WTC11 (cell line): ENCODE data around the gene FASTKD3. TPM values are rescaled to one million over a fixed set of nuclear protein-coding genes. Genes with fewer than 3 reads are reported as not detected.

Experiments
- ATF3 ChIP-seq: sonication (generic); formaldehyde crosslinking; conservative IDR thresholded peaks from 2 replicates; pipeline ENCODE4 v1.8.1; 2022; ENCODE audit warnings: mild to moderate bottlenecking, missing genetic modification reagents
- CDX4 ChIP-seq: fragments of 250-450 bp; sonication (Bioruptor Pico); IDR thresholded peaks from 2 replicates; pipeline ENCODE4 v1.9.0; 2021; ENCODE audit warnings: moderate library complexity, mild to moderate bottlenecking, inconsistent platforms, borderline replicate concordance
- E2F5 ChIP-seq: sonication (generic); formaldehyde crosslinking; IDR thresholded peaks from 2 replicates; pipeline ENCODE4 v1.8.1; 2022; ENCODE audit warnings: mild to moderate bottlenecking, moderate library complexity, missing genetic modification reagents
- FOXK1 ChIP-seq: sonication (generic); formaldehyde crosslinking; IDR thresholded peaks from 2 replicates; pipeline ENCODE4 v1.8.0; 2022; ENCODE audit warnings: mild to moderate bottlenecking, moderate library complexity, missing genetic modification reagents
- FOXP1 ChIP-seq: sonication (generic); formaldehyde crosslinking; IDR thresholded peaks from 2 replicates; pipeline ENCODE4 v1.8.0; 2022; ENCODE audit warnings: missing genetic modification reagents, mild to moderate bottlenecking, moderate library complexity, borderline replicate concordance
- GRHL2 ChIP-seq: fragments of 250-450 bp; sonication (Bioruptor Pico); IDR thresholded peaks from 2 replicates; pipeline ENCODE4 v1.8.0; 2022; ENCODE audit warnings: mild to moderate bottlenecking, moderate library complexity; ENCODE audit not compliant: insufficient replicate concordance, severe bottlenecking
- GTF2I ChIP-seq: fragments of 250-450 bp; sonication (Bioruptor Pico); conservative IDR thresholded peaks from 2 replicates; pipeline ENCODE4 v1.4.0; 2021; ENCODE audit warnings: mild to moderate bottlenecking
- HMGA2 ChIP-seq: fragments of 250-450 bp; sonication (Bioruptor Pico); IDR thresholded peaks from 2 replicates; pipeline ENCODE4 v1.4.0; 2021; ENCODE audit warnings: mild to moderate bottlenecking, moderate library complexity
- KAT7 ChIP-seq: sonication (generic); formaldehyde crosslinking; IDR thresholded peaks from 2 replicates; pipeline ENCODE4 v1.8.1; 2023; ENCODE audit warnings: missing genetic modification reagents, mild to moderate bottlenecking, borderline replicate concordance
- MXD4 ChIP-seq: fragments of 250-450 bp; sonication (Bioruptor Pico); IDR thresholded peaks from 2 replicates; pipeline ENCODE4 v1.8.0; 2021; ENCODE audit warnings: mild to moderate bottlenecking, moderate library complexity, borderline replicate concordance
- NFATC4 ChIP-seq: fragments of 250-450 bp; sonication (Bioruptor Pico); IDR thresholded peaks from 2 replicates; pipeline ENCODE4 v1.9.0; 2021; ENCODE audit warnings: mild to moderate bottlenecking
- NFE2L1 ChIP-seq: sonication (generic); formaldehyde crosslinking; IDR thresholded peaks from 2 replicates; pipeline ENCODE4 v1.8.1; 2023; ENCODE audit warnings: missing genetic modification reagents
- RORB ChIP-seq: fragments of 250-450 bp; sonication (Bioruptor Pico); IDR thresholded peaks from 2 replicates; pipeline ENCODE4 v1.9.0; 2021; ENCODE audit warnings: mild to moderate bottlenecking
- SOX15 ChIP-seq: fragments of 250-450 bp; sonication (Bioruptor Pico); IDR thresholded peaks from 2 replicates; pipeline ENCODE4 v1.9.0; 2021; ENCODE audit warnings: mild to moderate bottlenecking
- ZNF138 ChIP-seq: sonication (generic); formaldehyde crosslinking; conservative IDR thresholded peaks from 2 replicates; pipeline ENCODE4 v1.8.1; 2022; ENCODE audit warnings: mild to moderate bottlenecking, moderate library complexity, missing genetic modification reagents
- ZNF317 ChIP-seq: sonication (generic); formaldehyde crosslinking; IDR thresholded peaks from 2 replicates; pipeline ENCODE4 v1.8.1; 2023; ENCODE audit warnings: low read depth, mild to moderate bottlenecking, moderate library complexity, missing genetic modification reagents, borderline replicate concordance
- ZNF396 ChIP-seq: fragments of 250-450 bp; sonication (Bioruptor Pico); IDR thresholded peaks from 2 replicates; pipeline ENCODE4 v1.8.0; 2021; ENCODE audit warnings: mild to moderate bottlenecking, moderate library complexity, borderline replicate concordance
- total RNA-seq: library from RNA; stranded (reverse); gene quantifications from 3 replicates; pipeline ENCODE4 v1.2.3, GENCODE V29; 2021
- TF ChIP-seq, protein P1 (sequence below): fragments of 250-450 bp; sonication (Bioruptor Pico); IDR thresholded peaks from 2 replicates; pipeline ENCODE4 v1.8.0; 2021; ENCODE audit warnings: mild to moderate bottlenecking
- TF ChIP-seq, protein P2 (sequence below): sonication (generic); formaldehyde crosslinking; IDR thresholded peaks from 2 replicates; pipeline ENCODE4 v1.8.1; 2022; ENCODE audit warnings: low read depth, mild to moderate bottlenecking, moderate library complexity, missing genetic modification reagents, borderline replicate concordance
- TF ChIP-seq, protein P3 (sequence below): fragments of 250-450 bp; sonication (Bioruptor Pico); conservative IDR thresholded peaks from 2 replicates; pipeline ENCODE4 v1.9.0; 2021; ENCODE audit warnings: mild to moderate bottlenecking
- TF ChIP-seq, protein P4 (sequence below): sonication (generic); formaldehyde crosslinking; IDR thresholded peaks from 2 replicates; pipeline ENCODE4 v1.8.0; 2022; ENCODE audit warnings: mild to moderate bottlenecking, missing genetic modification reagents
- TF ChIP-seq, protein P5 (sequence below): sonication (generic); formaldehyde crosslinking; IDR thresholded peaks from 2 replicates; pipeline ENCODE4 v1.8.0; 2022; ENCODE audit warnings: mild to moderate bottlenecking, missing genetic modification reagents
- TF ChIP-seq, protein P6 (sequence below): sonication (generic); formaldehyde crosslinking; IDR thresholded peaks from 2 replicates; pipeline ENCODE4 v1.8.1; 2023; ENCODE audit warnings: mild to moderate bottlenecking, missing genetic modification reagents, moderate library complexity
- TF ChIP-seq, protein P7 (sequence below): sonication (generic); formaldehyde crosslinking; IDR thresholded peaks from 2 replicates; pipeline ENCODE4 v1.8.1; 2022; ENCODE audit warnings: missing genetic modification reagents, borderline replicate concordance
- TF ChIP-seq, protein P8 (sequence below): sonication (generic); formaldehyde crosslinking; IDR thresholded peaks from 2 replicates; pipeline ENCODE4 v1.8.1; 2023; ENCODE audit warnings: mild to moderate bottlenecking, missing genetic modification reagents

FASTKD3 gene
- total RNA-seq, 1 experiment from 2014 or later = 8.7 TPM

DNA sequence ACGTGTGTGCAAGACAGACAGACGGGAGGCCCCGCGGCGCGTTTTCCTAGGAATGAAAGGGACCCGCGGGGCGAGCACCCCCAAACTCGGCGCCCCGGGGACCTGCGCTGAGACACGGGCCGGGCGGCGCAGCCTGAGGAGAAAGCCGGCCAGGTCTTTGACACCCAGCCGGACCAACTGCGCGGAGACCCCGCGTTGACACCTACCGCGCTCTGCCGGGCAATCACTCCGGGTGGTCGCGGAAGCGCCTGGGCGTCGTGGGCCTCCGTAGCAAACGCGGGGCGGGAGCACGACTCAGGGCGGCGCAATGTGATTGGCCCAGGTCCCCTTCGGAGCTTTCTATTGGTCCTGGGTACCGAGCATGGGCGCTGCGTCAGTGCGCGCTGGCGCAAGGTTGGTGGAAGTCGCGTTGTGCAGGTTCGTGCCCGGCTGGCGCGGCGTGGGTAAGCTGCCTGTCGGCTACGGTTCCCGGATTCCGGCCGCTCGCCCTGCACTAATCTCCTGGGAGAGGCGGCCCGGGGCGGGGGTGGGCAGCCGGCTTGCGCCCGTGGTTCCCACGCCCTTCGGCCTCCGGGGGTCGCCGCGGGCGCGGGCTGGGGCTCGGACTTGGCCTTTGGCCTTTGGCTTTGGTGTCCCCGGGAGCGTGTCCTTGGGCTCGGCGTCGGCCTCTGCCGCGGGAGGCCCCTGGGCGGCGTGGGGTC lies at the start of gene FASTKD3, which contains the start of gene MTRR (continued):
- TF ChIP-seq GTF2I (no peak), SOX15 (no peak), E2F5 (CRISPR knock-in tag) (peak; percentile 57; the same call in 1 of the 2 replicates), KAT7 (CRISPR knock-in tag) (no peak), FOXK1 (CRISPR knock-in tag) (peak; percentile 93), ZNF138 (CRISPR knock-in tag) (no peak), HMGA2 (CRISPR knock-in tag) (no peak), FOXP1 (CRISPR knock-in tag) (peak; percentile 32; the same call in 1 of the 2 replicates), ATF3 (CRISPR knock-in tag) (no peak), RORB (CRISPR knock-in tag) (no peak), NFATC4 (CRISPR knock-in tag) (no peak), ZNF317 (no peak), CDX4 (CRISPR knock-in tag) (no peak), NFE2L1 (CRISPR knock-in tag) (peak; percentile 67; the same call in 1 of the 2 replicates), GRHL2 (CRISPR knock-in tag) (no peak), MXD4 (CRISPR knock-in tag) (no peak), ZNF396 (CRISPR knock-in tag) (no peak)
- TF ChIP-seq, protein P1, sequence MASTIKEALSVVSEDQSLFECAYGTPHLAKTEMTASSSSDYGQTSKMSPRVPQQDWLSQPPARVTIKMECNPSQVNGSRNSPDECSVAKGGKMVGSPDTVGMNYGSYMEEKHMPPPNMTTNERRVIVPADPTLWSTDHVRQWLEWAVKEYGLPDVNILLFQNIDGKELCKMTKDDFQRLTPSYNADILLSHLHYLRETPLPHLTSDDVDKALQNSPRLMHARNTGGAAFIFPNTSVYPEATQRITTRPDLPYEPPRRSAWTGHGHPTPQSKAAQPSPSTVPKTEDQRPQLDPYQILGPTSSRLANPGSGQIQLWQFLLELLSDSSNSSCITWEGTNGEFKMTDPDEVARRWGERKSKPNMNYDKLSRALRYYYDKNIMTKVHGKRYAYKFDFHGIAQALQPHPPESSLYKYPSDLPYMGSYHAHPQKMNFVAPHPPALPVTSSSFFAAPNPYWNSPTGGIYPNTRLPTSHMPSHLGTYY (CRISPR knock-in tag) = no peak
- TF ChIP-seq, protein P2, sequence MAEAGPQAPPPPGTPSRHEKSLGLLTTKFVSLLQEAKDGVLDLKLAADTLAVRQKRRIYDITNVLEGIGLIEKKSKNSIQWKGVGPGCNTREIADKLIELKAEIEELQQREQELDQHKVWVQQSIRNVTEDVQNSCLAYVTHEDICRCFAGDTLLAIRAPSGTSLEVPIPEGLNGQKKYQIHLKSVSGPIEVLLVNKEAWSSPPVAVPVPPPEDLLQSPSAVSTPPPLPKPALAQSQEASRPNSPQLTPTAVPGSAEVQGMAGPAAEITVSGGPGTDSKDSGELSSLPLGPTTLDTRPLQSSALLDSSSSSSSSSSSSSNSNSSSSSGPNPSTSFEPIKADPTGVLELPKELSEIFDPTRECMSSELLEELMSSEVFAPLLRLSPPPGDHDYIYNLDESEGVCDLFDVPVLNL (CRISPR knock-in tag) = no peak
- TF ChIP-seq, protein P3, sequence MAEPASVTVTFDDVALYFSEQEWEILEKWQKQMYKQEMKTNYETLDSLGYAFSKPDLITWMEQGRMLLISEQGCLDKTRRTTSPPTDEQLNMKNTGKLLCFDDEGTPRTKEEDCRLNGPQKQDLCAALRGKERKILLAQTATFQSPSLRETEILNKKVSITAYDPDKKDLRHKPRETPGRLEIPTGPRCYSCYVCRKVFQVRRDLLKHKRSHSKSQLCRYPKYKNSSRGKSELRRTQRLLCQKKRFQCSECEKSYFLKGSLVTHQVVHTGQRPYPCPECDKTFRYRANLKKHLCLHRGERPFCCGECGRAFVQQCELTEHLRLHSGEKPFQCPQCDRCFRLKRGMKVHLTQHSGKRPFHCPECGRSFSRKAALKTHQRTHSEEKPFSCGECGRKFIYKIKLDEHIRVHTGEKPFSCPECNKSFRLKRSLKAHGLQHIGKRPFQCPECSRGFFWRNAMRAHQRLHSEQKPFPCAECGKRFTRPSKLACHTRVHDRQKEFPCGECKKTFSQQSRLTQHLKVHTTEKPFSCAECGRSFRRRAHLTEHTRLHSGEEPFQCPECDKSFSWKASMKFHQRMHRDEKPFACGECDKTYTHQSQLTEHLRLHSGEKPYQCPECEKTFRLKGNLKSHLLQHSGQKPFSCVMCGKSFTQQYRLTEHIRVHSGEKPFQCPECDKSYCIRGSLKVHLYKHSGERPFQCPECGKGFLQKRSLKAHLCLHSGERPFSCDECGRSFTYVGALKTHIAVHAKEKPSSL (CRISPR knock-in tag) = no peak
- TF ChIP-seq, protein P4, sequence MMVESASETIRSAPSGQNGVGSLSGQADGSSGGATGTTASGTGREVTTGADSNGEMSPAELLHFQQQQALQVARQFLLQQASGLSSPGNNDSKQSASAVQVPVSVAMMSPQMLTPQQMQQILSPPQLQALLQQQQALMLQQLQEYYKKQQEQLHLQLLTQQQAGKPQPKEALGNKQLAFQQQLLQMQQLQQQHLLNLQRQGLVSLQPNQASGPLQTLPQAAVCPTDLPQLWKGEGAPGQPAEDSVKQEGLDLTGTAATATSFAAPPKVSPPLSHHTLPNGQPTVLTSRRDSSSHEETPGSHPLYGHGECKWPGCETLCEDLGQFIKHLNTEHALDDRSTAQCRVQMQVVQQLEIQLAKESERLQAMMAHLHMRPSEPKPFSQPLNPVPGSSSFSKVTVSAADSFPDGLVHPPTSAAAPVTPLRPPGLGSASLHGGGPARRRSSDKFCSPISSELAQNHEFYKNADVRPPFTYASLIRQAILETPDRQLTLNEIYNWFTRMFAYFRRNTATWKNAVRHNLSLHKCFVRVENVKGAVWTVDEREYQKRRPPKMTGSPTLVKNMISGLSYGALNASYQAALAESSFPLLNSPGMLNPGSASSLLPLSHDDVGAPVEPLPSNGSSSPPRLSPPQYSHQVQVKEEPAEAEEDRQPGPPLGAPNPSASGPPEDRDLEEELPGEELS (CRISPR knock-in tag) = no peak
- TF ChIP-seq, protein P5, sequence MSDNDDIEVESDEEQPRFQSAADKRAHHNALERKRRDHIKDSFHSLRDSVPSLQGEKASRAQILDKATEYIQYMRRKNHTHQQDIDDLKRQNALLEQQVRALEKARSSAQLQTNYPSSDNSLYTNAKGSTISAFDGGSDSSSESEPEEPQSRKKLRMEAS (CRISPR knock-in tag) = peak; percentile 87
- TF ChIP-seq, protein P6, sequence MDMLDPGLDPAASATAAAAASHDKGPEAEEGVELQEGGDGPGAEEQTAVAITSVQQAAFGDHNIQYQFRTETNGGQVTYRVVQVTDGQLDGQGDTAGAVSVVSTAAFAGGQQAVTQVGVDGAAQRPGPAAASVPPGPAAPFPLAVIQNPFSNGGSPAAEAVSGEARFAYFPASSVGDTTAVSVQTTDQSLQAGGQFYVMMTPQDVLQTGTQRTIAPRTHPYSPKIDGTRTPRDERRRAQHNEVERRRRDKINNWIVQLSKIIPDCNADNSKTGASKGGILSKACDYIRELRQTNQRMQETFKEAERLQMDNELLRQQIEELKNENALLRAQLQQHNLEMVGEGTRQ (CRISPR knock-in tag) = no peak; the same call in 1 of the 2 replicates
- TF ChIP-seq, protein P7, sequence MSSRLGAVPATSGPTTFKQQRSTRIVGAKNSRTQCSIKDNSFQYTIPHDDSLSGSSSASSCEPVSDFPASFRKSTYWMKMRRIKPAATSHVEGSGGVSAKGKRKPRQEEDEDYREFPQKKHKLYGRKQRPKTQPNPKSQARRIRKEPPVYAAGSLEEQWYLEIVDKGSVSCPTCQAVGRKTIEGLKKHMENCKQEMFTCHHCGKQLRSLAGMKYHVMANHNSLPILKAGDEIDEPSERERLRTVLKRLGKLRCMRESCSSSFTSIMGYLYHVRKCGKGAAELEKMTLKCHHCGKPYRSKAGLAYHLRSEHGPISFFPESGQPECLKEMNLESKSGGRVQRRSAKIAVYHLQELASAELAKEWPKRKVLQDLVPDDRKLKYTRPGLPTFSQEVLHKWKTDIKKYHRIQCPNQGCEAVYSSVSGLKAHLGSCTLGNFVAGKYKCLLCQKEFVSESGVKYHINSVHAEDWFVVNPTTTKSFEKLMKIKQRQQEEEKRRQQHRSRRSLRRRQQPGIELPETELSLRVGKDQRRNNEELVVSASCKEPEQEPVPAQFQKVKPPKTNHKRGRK (CRISPR knock-in tag) = no peak
- TF ChIP-seq, protein P8, sequence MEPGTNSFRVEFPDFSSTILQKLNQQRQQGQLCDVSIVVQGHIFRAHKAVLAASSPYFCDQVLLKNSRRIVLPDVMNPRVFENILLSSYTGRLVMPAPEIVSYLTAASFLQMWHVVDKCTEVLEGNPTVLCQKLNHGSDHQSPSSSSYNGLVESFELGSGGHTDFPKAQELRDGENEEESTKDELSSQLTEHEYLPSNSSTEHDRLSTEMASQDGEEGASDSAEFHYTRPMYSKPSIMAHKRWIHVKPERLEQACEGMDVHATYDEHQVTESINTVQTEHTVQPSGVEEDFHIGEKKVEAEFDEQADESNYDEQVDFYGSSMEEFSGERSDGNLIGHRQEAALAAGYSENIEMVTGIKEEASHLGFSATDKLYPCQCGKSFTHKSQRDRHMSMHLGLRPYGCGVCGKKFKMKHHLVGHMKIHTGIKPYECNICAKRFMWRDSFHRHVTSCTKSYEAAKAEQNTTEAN (CRISPR knock-in tag) = peak; percentile 58; the same call in 1 of the 2 replicates
